Adrenal gland (tissue), 5 donors: ENCODE measurements around the gene SERPINE1.

ENCODE experiments used
- POLR2A ChIP-seq, 2 donors: fragments of 450-650 bp; IDR thresholded peaks; one replicate each; pipeline ENCODE4 v1.6.1; 2017; ENCODE audit warnings: antibody characterized with exemption in 2 of 2, mild to moderate bottlenecking in 2 of 2, moderate library complexity in 1 of 2
- TF ChIP-seq, protein P1 (sequence below), 6 experiments: fragments of 450-650 bp in 4 of 6; fragments of 200-600 bp in 2 of 6; sonication (generic) in 1 of 6; IDR thresholded peaks; 1 replicate in 5 of 6; 2 replicates in 1 of 6; pipeline versions ENCODE4 v1.5.1 to v1.8.0; 2016 to 2021; ENCODE audit warnings: antibody characterized with exemption in 6 of 6, mild to moderate bottlenecking in 2 of 6, moderate library complexity in 1 of 6
- donor health status: DM: no; HTN: no; CAD: no.

DNA sequence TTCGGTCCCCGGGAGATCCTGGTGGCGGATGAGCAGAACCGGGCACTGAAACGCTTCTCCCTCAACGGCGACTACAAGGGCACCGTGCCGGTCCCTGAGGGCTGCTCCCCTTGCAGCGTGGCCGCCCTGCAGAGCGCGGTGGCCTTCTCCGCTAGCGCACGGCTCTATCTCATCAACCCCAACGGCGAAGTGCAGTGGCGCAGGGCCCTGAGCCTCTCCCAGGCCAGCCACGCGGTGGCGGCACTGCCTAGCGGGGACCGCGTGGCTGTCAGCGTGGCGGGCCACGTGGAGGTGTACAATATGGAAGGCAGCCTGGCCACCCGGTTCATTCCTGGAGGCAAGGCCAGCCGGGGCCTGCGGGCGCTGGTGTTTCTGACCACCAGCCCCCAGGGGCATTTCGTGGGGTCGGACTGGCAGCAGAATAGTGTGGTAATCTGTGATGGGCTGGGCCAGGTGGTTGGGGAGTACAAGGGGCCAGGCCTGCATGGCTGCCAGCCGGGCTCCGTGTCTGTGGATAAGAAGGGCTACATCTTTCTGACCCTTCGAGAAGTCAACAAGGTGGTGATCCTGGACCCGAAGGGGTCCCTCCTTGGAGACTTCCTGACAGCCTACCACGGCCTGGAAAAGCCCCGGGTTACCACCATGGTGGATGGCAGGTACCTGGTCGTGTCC lies 37.9 kb upstream of the SERPINE1 start:
- TF ChIP-seq, protein P1, sequence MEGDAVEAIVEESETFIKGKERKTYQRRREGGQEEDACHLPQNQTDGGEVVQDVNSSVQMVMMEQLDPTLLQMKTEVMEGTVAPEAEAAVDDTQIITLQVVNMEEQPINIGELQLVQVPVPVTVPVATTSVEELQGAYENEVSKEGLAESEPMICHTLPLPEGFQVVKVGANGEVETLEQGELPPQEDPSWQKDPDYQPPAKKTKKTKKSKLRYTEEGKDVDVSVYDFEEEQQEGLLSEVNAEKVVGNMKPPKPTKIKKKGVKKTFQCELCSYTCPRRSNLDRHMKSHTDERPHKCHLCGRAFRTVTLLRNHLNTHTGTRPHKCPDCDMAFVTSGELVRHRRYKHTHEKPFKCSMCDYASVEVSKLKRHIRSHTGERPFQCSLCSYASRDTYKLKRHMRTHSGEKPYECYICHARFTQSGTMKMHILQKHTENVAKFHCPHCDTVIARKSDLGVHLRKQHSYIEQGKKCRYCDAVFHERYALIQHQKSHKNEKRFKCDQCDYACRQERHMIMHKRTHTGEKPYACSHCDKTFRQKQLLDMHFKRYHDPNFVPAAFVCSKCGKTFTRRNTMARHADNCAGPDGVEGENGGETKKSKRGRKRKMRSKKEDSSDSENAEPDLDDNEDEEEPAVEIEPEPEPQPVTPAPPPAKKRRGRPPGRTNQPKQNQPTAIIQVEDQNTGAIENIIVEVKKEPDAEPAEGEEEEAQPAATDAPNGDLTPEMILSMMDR (IDR thresholded peaks at IDR 0.05): no peak
- no peak for TF ChIP-seq POLR2A (IDR thresholded peaks at IDR 0.05)
